GM20000 (cell line): Measurements from ENCODE around the gene ORC4.
"Not testable (repeated sequence)": the region's sequence is repeated elsewhere in the genome, so short reads cannot be mapped to it uniquely, and the experiment has no call there.

Experiments used
- DNase-seq: peaks from one replicate; pipeline ENCODE4 v3.0.0; 2012; ENCODE audit warnings: low spot score
- TF ChIP-seq, protein P1 (sequence below): IDR thresholded peaks from 2 replicates; pipeline ENCODE4 v1.5.1; 2012; ENCODE audit warnings: mild to moderate bottlenecking, control low read depth; ENCODE audit errors: extremely low read depth, missing control alignments

ORC4 gene

DNA sequence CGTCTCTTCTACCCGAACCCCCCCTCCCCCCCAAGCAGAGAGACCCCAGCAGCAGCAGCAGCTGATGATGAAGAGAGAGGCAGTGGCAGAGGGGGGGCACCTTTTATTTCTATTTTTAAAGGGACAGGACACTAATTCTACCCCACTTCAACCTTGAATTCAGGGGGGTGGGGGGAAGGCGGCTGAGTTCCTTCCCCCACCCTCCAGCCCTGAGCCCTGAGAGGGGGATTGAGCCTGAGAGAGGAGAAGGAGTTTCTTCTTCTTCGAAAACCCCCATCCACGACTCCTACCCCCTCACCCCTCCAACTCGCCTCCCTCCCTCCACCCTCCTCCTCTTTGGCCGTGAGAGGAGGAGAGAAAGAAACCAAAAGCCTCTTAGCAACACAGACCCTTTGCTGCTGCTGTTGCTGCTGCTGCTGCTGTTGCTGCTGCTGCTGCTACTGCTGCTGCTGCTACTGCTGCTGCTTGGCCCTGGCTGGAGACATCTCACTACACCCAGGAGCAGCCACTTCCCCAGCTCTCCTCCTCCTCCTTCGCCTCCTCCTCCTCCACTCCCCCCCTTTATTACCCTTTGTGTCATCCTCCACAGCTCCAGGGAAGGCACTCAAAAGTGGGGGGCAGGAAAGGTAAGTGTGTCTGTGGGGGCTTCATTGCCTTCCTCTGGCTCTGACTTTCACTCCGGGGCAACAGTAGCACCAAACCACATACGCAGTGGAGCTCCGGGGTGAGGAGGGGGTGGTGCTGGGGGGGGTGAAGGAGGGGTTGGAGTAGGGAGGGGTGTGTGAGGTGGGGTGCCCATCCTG lies 723 bp upstream of the ORC4 start, which contains the start of gene MBD5:
Gene MBD5 (plus strand): TSS at position 33 of the 803 bp plus-strand sequence.
- TF ChIP-seq, protein P1, sequence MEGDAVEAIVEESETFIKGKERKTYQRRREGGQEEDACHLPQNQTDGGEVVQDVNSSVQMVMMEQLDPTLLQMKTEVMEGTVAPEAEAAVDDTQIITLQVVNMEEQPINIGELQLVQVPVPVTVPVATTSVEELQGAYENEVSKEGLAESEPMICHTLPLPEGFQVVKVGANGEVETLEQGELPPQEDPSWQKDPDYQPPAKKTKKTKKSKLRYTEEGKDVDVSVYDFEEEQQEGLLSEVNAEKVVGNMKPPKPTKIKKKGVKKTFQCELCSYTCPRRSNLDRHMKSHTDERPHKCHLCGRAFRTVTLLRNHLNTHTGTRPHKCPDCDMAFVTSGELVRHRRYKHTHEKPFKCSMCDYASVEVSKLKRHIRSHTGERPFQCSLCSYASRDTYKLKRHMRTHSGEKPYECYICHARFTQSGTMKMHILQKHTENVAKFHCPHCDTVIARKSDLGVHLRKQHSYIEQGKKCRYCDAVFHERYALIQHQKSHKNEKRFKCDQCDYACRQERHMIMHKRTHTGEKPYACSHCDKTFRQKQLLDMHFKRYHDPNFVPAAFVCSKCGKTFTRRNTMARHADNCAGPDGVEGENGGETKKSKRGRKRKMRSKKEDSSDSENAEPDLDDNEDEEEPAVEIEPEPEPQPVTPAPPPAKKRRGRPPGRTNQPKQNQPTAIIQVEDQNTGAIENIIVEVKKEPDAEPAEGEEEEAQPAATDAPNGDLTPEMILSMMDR: no peak
- peak; percentile 22 for DNase-seq

DNA sequence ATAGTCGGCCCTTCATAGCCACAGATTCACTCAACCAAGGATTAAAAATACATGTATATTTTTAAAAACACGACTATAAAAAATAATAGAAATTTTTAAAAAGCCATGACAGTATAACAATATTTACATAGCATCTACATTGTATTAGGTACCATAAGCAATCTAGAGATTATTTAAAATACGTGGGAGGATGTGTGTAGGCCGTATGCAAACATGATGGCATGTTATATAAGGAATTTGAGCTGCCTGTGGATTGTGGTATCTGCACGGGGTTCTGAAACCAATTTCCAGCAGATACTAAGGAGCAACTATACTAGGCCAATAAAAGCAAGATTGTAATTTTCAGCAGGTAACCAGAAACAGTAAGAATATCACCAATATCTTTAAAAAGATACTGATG lies 5.9 kb downstream of the ORC4 start:
- DNase-seq: no peak
- TF ChIP-seq, protein P1: no peak

DNA sequence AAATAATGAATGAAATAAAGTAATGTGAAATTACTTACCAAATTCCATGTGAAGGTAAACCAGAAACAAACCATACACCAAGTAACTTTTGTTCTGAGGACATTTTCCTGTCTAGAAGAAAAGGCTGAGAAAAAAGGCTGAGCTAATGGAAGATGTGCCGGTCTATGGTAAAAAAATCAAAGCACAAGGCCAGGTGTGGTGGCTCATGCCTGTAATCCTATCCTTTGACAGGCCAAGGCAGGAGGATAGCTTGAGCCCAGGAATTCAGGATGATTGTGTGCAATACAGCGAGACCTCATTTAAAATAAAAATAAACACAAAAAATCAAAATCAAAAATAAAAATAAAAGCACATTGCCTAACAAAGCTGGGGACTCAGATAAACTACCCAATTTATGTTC lies 6.7 kb downstream of the ORC4 start:
- TF ChIP-seq, protein P1: no peak
- no peak for DNase-seq

GRCh38 chr2:148008411-148008810 lies 12.1 kb downstream of the ORC4 start:
- not testable (repeated sequence) for DNase-seq

GRCh38 chr2:148007219-148007900 lies 13.2 kb downstream of the ORC4 start:
- TF ChIP-seq, protein P1: no peak
- no peak for DNase-seq

- DNase-seq: no peak
- TF ChIP-seq, protein P1: no peak
Measured at GRCh38 chr2:148006249-148007007, 14.1 kb downstream of the ORC4 start.

- not testable (repeated sequence) for DNase-seq
Measured at GRCh38 chr2:148002420-148002819, 18.1 kb downstream of the ORC4 start.

- TF ChIP-seq, protein P1: no peak
- no peak for DNase-seq
Measured at GRCh38 chr2:148000095-148000494, 20.4 kb downstream of the ORC4 start.
